UCSD-AML1 (cell line): ENCODE results near the gene MACROD1.

ENCODE experiments used
- DNase-seq: peaks from one replicate; lab custom pipeline; 2025; ENCODE audit not compliant: unreplicated experiment; lab: John Stamatoyannopoulos, UW

MACROD1 gene

GRCh38 chr11:64131683-64132190 lies 34.2 kb downstream of the MACROD1 start:
- DNase-seq, result peak; percentile 18

GRCh38 chr11:64130618-64131017 lies 35.3 kb downstream of the MACROD1 start:
- DNase-seq, result no peak

- no peak for DNase-seq
Measured at GRCh38 chr11:64129403-64129802, 36.5 kb downstream of the MACROD1 start.

GRCh38 chr11:64128255-64129006 lies 37.5 kb downstream of the MACROD1 start:
- no peak for DNase-seq

GRCh38 chr11:64127267-64128072 lies 38.4 kb downstream of the MACROD1 start:
- no peak for DNase-seq

GRCh38 chr11:64126796-64127195 lies 39.1 kb downstream of the MACROD1 start:
- no peak for DNase-seq

- no peak for DNase-seq
Measured at GRCh38 chr11:64126371-64126770, 39.5 kb downstream of the MACROD1 start.

- DNase-seq, result no peak
Measured at GRCh38 chr11:64125676-64126075, 40.2 kb downstream of the MACROD1 start.

GRCh38 chr11:64124147-64124546 lies 41.8 kb downstream of the MACROD1 start:
- no peak for DNase-seq

GRCh38 chr11:64123679-64124078 lies 42.2 kb downstream of the MACROD1 start:
- DNase-seq, result no peak

- DNase-seq, result no peak
Measured at GRCh38 chr11:64122411-64123410, 43.2 kb downstream of the MACROD1 start.

GRCh38 chr11:64121663-64122410 lies 44.1 kb downstream of the MACROD1 start:
- DNase-seq, result no peak

GRCh38 chr11:64120951-64121569 lies 44.9 kb downstream of the MACROD1 start:
- no peak for DNase-seq

- no peak for DNase-seq
Measured at GRCh38 chr11:64119700-64120099, 46.2 kb downstream of the MACROD1 start.

GRCh38 chr11:64118876-64119665 lies 46.8 kb downstream of the MACROD1 start:
- DNase-seq, result no peak

GRCh38 chr11:64117763-64118459 lies 48.0 kb downstream of the MACROD1 start:
- DNase-seq, result no peak

- no peak for DNase-seq
Measured at GRCh38 chr11:64115531-64116522, 50.1 kb downstream of the MACROD1 start.
